ENCODE data around the gene RING1.
"Not testable (repeated sequence)": the region's sequence is repeated elsewhere in the genome, so short reads cannot be mapped to it uniquely, and the experiment has no call there.

Gene RING1

GRCh38 chr6:33217681-33218080, 9.4 kb downstream of the RING1 start:
- Histone ChIP-seq H3K4me1 (ENCODE audit: control insufficient read depth, insufficient read depth, low read length) (peaks cover 9% of the 10 kb centered on the region), H3K27me3 (ENCODE audit: control insufficient read depth, insufficient read depth, low read length, poor library complexity, severe bottlenecking) (peaks cover 77% of the 10 kb centered on the region), H3K9me3 (ENCODE audit: control insufficient read depth, low read length) (no peaks in the 10 kb centered on the region), H3K27ac (ENCODE audit: insufficient read depth, low read depth, low read length, poor library complexity, severe bottlenecking) (no peak overlapping the region), H3K36me3 (ENCODE audit: control insufficient read depth, insufficient read depth, low read length) (no peaks in the 10 kb centered on the region), H3K4me3 (ENCODE audit: insufficient read depth, low read depth, low read length) (no peak overlapping the region)
- WGBS, 2 experiments = 43 to 44% methylated on average over 3 of the region's 3 CpGs

- 29 to 37% methylated on average over 10 to 14 of the region's 14 CpGs for WGBS, 2 experiments
- H3K4me3 ChIP-seq (ENCODE audit: insufficient read depth, low read depth, low read length); H3K4me1 ChIP-seq (ENCODE audit: control insufficient read depth, insufficient read depth, low read length); H3K9me3 ChIP-seq (ENCODE audit: control insufficient read depth, low read length); H3K27me3 ChIP-seq (ENCODE audit: control insufficient read depth, insufficient read depth, low read length, poor library complexity, severe bottlenecking); H3K27ac ChIP-seq (ENCODE audit: insufficient read depth, low read depth, low read length, poor library complexity, severe bottlenecking); H3K36me3 ChIP-seq (ENCODE audit: control insufficient read depth, insufficient read depth, low read length): not testable (repeated sequence)
Measured at GRCh38 chr6:33226503-33227120, 18.3 kb downstream of the RING1 start.

DNA sequence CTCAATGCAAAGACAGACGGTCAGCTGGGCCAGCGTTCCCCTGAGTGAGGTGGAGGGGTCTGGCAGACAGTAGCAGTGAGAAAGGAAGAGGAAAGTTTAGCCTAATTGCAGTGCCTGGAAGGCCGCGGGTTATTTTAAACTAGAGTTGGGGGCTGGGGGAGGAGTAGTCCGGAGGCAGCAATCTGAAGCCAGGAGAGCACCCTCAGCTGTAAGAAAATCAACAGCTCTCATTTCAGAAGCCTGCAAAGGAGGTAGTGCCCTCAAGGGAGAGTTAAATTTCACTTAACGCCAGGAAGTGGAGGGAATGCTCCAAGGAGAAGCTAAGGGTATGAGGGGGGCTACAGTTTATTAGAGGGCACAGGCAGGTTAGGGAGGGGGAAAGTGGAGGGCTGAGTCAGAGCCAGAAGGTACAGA, 26.9 kb downstream of the RING1 start:
- Histone ChIP-seq H3K27ac (ENCODE audit: insufficient read depth, low read depth, low read length, poor library complexity, severe bottlenecking) (no peak overlapping the region), H3K4me3 (ENCODE audit: insufficient read depth, low read depth, low read length) (no peak overlapping the region), H3K9me3 (ENCODE audit: control insufficient read depth, low read length) (no peaks in the 10 kb centered on the region), H3K36me3 (ENCODE audit: control insufficient read depth, insufficient read depth, low read length) (no peaks in the 10 kb centered on the region), H3K27me3 (ENCODE audit: control insufficient read depth, insufficient read depth, low read length, poor library complexity, severe bottlenecking) (no peaks in the 10 kb centered on the region), H3K4me1 (ENCODE audit: control insufficient read depth, insufficient read depth, low read length) (peaks cover 11% of the 10 kb centered on the region)
- WGBS, 2 experiments = 19 to 25% methylated on average over 6 of the region's 6 CpGs

- H3K27ac ChIP-seq (ENCODE audit: insufficient read depth, low read depth, low read length, poor library complexity, severe bottlenecking) = no peak overlapping the region
- no peaks in the 10 kb centered on the region for H3K9me3 ChIP-seq (ENCODE audit: control insufficient read depth, low read length)
- no peaks in the 10 kb centered on the region for H3K27me3 ChIP-seq (ENCODE audit: control insufficient read depth, insufficient read depth, low read length, poor library complexity, severe bottlenecking)
- H3K36me3 ChIP-seq (ENCODE audit: control insufficient read depth, insufficient read depth, low read length) = no peaks in the 10 kb centered on the region
- H3K4me3 ChIP-seq (ENCODE audit: insufficient read depth, low read depth, low read length) = no peak overlapping the region
- peaks cover 11% of the 10 kb centered on the region for H3K4me1 ChIP-seq (ENCODE audit: control insufficient read depth, insufficient read depth, low read length)
Measured at GRCh38 chr6:33236328-33236727, 28.0 kb downstream of the RING1 start.

DNA sequence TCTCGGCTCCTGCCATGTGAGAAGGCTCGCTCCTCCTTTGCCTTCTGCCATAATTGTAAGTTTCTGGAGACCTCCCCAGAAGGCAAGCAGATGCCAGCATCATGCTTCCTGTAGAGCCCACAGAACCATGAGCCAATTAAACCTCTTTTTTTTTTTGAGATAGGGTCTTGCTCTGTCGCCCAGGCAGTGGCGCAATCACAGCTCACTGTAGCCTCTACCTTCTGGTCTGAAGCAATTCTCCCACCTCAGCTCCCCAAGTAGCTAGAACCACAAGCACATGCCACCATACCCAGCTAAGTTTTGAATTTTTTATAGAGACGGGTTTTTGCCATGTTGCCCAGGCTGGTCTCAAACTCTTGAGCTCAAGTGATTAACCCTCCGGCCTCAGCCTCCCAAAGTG, 28.6 kb downstream of the RING1 start:
- Histone ChIP-seq H3K9me3 (ENCODE audit: control insufficient read depth, low read length) (no peaks in the 10 kb centered on the region), H3K27me3 (ENCODE audit: control insufficient read depth, insufficient read depth, low read length, poor library complexity, severe bottlenecking) (no peaks in the 10 kb centered on the region), H3K36me3 (ENCODE audit: control insufficient read depth, insufficient read depth, low read length) (no peaks in the 10 kb centered on the region), H3K4me3 (ENCODE audit: insufficient read depth, low read depth, low read length) (no peak overlapping the region), H3K4me1 (ENCODE audit: control insufficient read depth, insufficient read depth, low read length) (peaks cover 11% of the 10 kb centered on the region), H3K27ac (ENCODE audit: insufficient read depth, low read depth, low read length, poor library complexity, severe bottlenecking) (no peak overlapping the region)
- WGBS, 2 experiments = 94% methylated on average over 6 of the region's 6 CpGs

DNA sequence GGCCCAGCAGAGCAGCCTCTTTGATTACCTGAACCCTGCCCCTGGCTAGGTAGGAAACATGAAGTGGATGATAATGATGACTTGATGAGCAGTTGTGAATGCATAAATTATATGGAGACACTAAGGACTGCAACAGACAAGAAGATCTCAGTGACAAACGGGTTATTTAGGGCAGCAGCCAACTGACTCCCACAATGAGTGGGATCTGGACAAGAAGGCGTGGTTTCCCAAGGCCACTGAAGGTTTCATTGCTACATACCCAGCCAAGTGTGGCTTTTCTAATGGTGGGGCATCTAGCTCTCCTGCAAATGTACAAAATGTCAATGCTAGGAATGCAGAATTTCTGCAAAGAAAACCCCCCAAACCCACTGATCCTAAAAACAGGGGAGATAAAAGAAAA, 29.4 kb downstream of the RING1 start:
- WGBS, 2 experiments = 92 to 95% methylated on average over 2 of the region's 2 CpGs
- Histone ChIP-seq H3K4me1 (ENCODE audit: control insufficient read depth, insufficient read depth, low read length) (peaks cover 11% of the 10 kb centered on the region), H3K9me3 (ENCODE audit: control insufficient read depth, low read length) (no peaks in the 10 kb centered on the region), H3K27me3 (ENCODE audit: control insufficient read depth, insufficient read depth, low read length, poor library complexity, severe bottlenecking) (peaks cover 7% of the 10 kb centered on the region), H3K36me3 (ENCODE audit: control insufficient read depth, insufficient read depth, low read length) (no peaks in the 10 kb centered on the region), H3K27ac (ENCODE audit: insufficient read depth, low read depth, low read length, poor library complexity, severe bottlenecking) (no peak overlapping the region), H3K4me3 (ENCODE audit: insufficient read depth, low read depth, low read length) (no peak overlapping the region)

DNA sequence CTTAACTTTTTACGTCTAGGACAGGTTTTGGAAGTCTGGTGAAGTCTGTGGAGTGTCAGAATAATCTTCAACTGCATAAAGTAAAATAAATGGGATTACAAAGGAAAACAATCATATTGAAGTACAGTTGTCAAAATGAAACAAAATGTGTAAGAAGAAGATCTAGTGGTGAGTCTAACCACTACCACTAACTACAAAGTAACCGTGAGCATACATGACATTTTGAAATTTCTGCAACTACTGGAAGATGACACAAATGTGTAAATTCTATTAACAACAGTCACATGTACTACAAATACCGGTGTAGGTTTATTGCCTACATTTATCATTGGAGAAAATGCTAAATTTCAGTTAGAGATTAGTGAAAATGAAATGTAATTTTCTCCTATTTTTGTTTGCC, 33.7 kb downstream of the RING1 start:
- Histone ChIP-seq H3K9me3 (ENCODE audit: control insufficient read depth, low read length) (no peaks in the 10 kb centered on the region), H3K4me1 (ENCODE audit: control insufficient read depth, insufficient read depth, low read length) (no peaks in the 10 kb centered on the region), H3K27me3 (ENCODE audit: control insufficient read depth, insufficient read depth, low read length, poor library complexity, severe bottlenecking) (peaks cover 25% of the 10 kb centered on the region), H3K36me3 (ENCODE audit: control insufficient read depth, insufficient read depth, low read length) (no peaks in the 10 kb centered on the region), H3K27ac (ENCODE audit: insufficient read depth, low read depth, low read length, poor library complexity, severe bottlenecking) (no peak overlapping the region), H3K4me3 (ENCODE audit: insufficient read depth, low read depth, low read length) (no peak overlapping the region)
- 91 to 92% methylated on average over 3 of the region's 3 CpGs for WGBS, 2 experiments

GRCh38 chr6:33243476-33243875, 35.2 kb downstream of the RING1 start:
- Histone ChIP-seq H3K4me3 (ENCODE audit: insufficient read depth, low read depth, low read length) (no peak overlapping the region), H3K36me3 (ENCODE audit: control insufficient read depth, insufficient read depth, low read length) (no peaks in the 10 kb centered on the region), H3K4me1 (ENCODE audit: control insufficient read depth, insufficient read depth, low read length) (no peaks in the 10 kb centered on the region), H3K9me3 (ENCODE audit: control insufficient read depth, low read length) (no peaks in the 10 kb centered on the region), H3K27me3 (ENCODE audit: control insufficient read depth, insufficient read depth, low read length, poor library complexity, severe bottlenecking) (peaks cover 36% of the 10 kb centered on the region), H3K27ac (ENCODE audit: insufficient read depth, low read depth, low read length, poor library complexity, severe bottlenecking) (no peak overlapping the region)
- 46 to 81% methylated on average over 1 of the region's 1 CpG for WGBS, 2 experiments

DNA sequence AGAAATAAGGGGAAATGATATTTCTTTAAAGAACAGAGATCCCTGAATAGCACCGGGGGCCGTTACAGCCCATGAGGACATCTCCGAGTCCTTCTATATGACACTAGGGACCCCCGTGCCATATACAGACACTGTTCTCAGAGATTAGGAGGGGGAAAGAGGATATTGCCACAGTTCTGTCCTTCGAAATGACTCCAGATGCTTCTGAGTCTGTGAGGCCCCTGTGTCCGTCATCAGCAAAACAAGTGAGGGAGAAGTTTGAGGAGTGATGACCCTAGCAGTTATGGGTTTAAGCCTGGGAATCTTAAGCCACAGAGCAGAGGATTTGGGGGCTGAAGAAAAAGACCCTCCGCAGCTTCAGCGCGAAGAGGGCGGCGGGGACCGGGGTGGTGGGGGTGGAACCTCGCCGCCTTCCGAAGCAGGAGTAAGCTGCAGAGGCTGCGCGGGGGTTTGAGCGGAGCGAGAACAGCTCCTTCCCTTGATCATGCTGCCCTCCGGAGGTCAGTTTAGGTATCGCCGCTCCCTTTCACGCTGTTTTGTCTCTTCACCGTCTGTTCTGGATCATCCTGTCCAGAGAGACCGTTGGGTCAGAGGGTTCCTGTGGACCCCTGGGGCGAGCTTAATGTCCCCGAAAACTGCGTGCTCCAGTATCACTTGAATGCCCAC, 39.8 kb downstream of the RING1 start:
- WGBS, 2 experiments = 7% methylated on average over 28 of the region's 28 CpGs
- peak overlapping the region; percentile 39 for H3K4me3 ChIP-seq (ENCODE audit: insufficient read depth, low read depth, low read length)
- H3K4me1 ChIP-seq (ENCODE audit: control insufficient read depth, insufficient read depth, low read length) = peaks cover 8% of the 10 kb centered on the region

DNA sequence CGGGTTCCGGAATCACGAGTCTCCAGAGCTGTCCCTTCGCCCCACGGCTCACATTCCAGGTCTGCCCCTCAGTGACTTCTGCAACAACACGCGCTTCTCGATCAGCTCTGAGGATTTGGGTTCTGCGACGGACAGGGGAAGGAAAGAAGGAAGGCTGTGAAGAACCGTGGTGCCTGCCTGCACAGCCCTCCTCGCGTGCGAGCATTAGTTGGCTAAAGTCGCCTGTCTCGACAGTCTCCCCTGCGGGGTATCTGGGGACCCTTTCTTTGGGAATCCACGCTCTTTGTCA, 40.3 kb downstream of the RING1 start:
- Histone ChIP-seq H3K36me3 (ENCODE audit: control insufficient read depth, insufficient read depth, low read length) (no peaks in the 10 kb centered on the region), H3K27me3 (ENCODE audit: control insufficient read depth, insufficient read depth, low read length, poor library complexity, severe bottlenecking) (peaks cover 29% of the 10 kb centered on the region), H3K4me1 (ENCODE audit: control insufficient read depth, insufficient read depth, low read length) (peaks cover 8% of the 10 kb centered on the region), H3K4me3 (ENCODE audit: insufficient read depth, low read depth, low read length) (peak overlapping the region; percentile 39), H3K27ac (ENCODE audit: insufficient read depth, low read depth, low read length, poor library complexity, severe bottlenecking) (peak overlapping the region; percentile 66), H3K9me3 (ENCODE audit: control insufficient read depth, low read length) (no peaks in the 10 kb centered on the region)
- WGBS, 2 experiments = 8 to 9% methylated on average over 18 of the region's 18 CpGs

More for the DNA sequence above, 39.8 kb downstream of the RING1 start:
- H3K36me3 ChIP-seq (ENCODE audit: control insufficient read depth, insufficient read depth, low read length) = no peaks in the 10 kb centered on the region
- H3K27ac ChIP-seq (ENCODE audit: insufficient read depth, low read depth, low read length, poor library complexity, severe bottlenecking) = no peak overlapping the region
- peaks cover 33% of the 10 kb centered on the region for H3K27me3 ChIP-seq (ENCODE audit: control insufficient read depth, insufficient read depth, low read length, poor library complexity, severe bottlenecking)
- no peaks in the 10 kb centered on the region for H3K9me3 ChIP-seq (ENCODE audit: control insufficient read depth, low read length)
